ENCODE results near the gene FSCN2.

The FSCN2 gene

GRCh38 chr17:81491181-81491581, 37.0 kb upstream of the FSCN2 start:
- Histone ChIP-seq H3K9ac (no peak overlapping the region), H3K27ac (no peak overlapping the region), H3K4me1 (no peaks in the 10 kb centered on the region), H3K9me3 (ENCODE audit: control insufficient read depth, low read length) (no peaks in the 10 kb centered on the region), H3K79me2 (no peaks in the 10 kb centered on the region), H3K36me3 (ENCODE audit: control insufficient read depth, insufficient read depth, low read length) (no peaks in the 10 kb centered on the region), H3K4me3 (ENCODE audit: low read depth, low read length) (no peak overlapping the region), H3K27me3 (ENCODE audit: control insufficient read depth, insufficient read depth, low read length) (no peaks in the 10 kb centered on the region), H2AFZ (no peak overlapping the region), H3K4me2 (ENCODE audit: low read length) (no peak overlapping the region)
- TF ChIP-seq CTCF (IDR thresholded peaks at IDR 0.05) = no peak

- TF ChIP-seq CTCF (IDR thresholded peaks at IDR 0.05) = no peak
- Histone ChIP-seq H3K9me3 (ENCODE audit: control insufficient read depth, low read length) (no peaks in the 10 kb centered on the region), H3K27ac (no peak overlapping the region), H3K4me1 (no peaks in the 10 kb centered on the region), H3K36me3 (ENCODE audit: control insufficient read depth, insufficient read depth, low read length) (no peaks in the 10 kb centered on the region), H3K79me2 (no peaks in the 10 kb centered on the region), H3K4me2 (ENCODE audit: low read length) (no peak overlapping the region), H3K4me3 (ENCODE audit: low read depth, low read length) (no peak overlapping the region), H2AFZ (no peak overlapping the region), H3K27me3 (ENCODE audit: control insufficient read depth, insufficient read depth, low read length) (no peaks in the 10 kb centered on the region), H3K9ac (no peak overlapping the region)
Observed at GRCh38 chr17:81491761-81492160, 36.4 kb upstream of the FSCN2 start.

GRCh38 chr17:81492202-81492601, 36.0 kb upstream of the FSCN2 start:
- Histone ChIP-seq H3K36me3 (ENCODE audit: control insufficient read depth, insufficient read depth, low read length) (no peaks in the 10 kb centered on the region), H3K4me2 (ENCODE audit: low read length) (no peak overlapping the region), H3K27me3 (ENCODE audit: control insufficient read depth, insufficient read depth, low read length) (no peaks in the 10 kb centered on the region), H3K4me3 (ENCODE audit: low read depth, low read length) (no peak overlapping the region), H3K9ac (no peak overlapping the region), H3K79me2 (no peaks in the 10 kb centered on the region), H2AFZ (no peak overlapping the region), H3K4me1 (no peaks in the 10 kb centered on the region), H3K27ac (no peak overlapping the region), H3K9me3 (ENCODE audit: control insufficient read depth, low read length) (no peaks in the 10 kb centered on the region)
- no peak for TF ChIP-seq CTCF (IDR thresholded peaks at IDR 0.05)

- Histone ChIP-seq H3K9me3 (ENCODE audit: control insufficient read depth, low read length) (no peaks in the 10 kb centered on the region), H3K27ac (no peak overlapping the region), H3K4me3 (ENCODE audit: low read depth, low read length) (no peak overlapping the region), H3K4me2 (ENCODE audit: low read length) (no peak overlapping the region), H2AFZ (no peak overlapping the region), H3K9ac (no peak overlapping the region), H3K79me2 (no peaks in the 10 kb centered on the region), H3K27me3 (ENCODE audit: control insufficient read depth, insufficient read depth, low read length) (no peaks in the 10 kb centered on the region), H3K36me3 (ENCODE audit: control insufficient read depth, insufficient read depth, low read length) (no peaks in the 10 kb centered on the region), H3K4me1 (no peaks in the 10 kb centered on the region)
- TF ChIP-seq CTCF (IDR thresholded peaks at IDR 0.05) = no peak
Observed at GRCh38 chr17:81492706-81493105, 35.5 kb upstream of the FSCN2 start.

GRCh38 chr17:81493198-81494038, 34.8 kb upstream of the FSCN2 start:
- Histone ChIP-seq H3K9ac (no peak overlapping the region), H2AFZ (no peak overlapping the region), H3K27ac (no peak overlapping the region)

More at GRCh38 chr17:81493198-81494038, 34.8 kb upstream of the FSCN2 start:
- no peaks in the 10 kb centered on the region for H3K4me1 ChIP-seq
- no peak overlapping the region for H3K4me3 ChIP-seq (ENCODE audit: low read depth, low read length)
- H3K4me2 ChIP-seq (ENCODE audit: low read length) = no peak overlapping the region
- H3K27me3 ChIP-seq (ENCODE audit: control insufficient read depth, insufficient read depth, low read length) = no peaks in the 10 kb centered on the region
- TF ChIP-seq CTCF (IDR thresholded peaks at IDR 0.05) = no peak
- no peaks in the 10 kb centered on the region for H3K36me3 ChIP-seq (ENCODE audit: control insufficient read depth, insufficient read depth, low read length)
- H3K9me3 ChIP-seq (ENCODE audit: control insufficient read depth, low read length) = no peaks in the 10 kb centered on the region
- no peaks in the 10 kb centered on the region for H3K79me2 ChIP-seq

Measured in parathyroid adenoma (tissue), 2 donors.